ENCODE results near the gene GABRB2.
A peak's percentile ranks its signal among the peaks of the same experiment; 100 is the strongest.

GABRB2 gene

DNA sequence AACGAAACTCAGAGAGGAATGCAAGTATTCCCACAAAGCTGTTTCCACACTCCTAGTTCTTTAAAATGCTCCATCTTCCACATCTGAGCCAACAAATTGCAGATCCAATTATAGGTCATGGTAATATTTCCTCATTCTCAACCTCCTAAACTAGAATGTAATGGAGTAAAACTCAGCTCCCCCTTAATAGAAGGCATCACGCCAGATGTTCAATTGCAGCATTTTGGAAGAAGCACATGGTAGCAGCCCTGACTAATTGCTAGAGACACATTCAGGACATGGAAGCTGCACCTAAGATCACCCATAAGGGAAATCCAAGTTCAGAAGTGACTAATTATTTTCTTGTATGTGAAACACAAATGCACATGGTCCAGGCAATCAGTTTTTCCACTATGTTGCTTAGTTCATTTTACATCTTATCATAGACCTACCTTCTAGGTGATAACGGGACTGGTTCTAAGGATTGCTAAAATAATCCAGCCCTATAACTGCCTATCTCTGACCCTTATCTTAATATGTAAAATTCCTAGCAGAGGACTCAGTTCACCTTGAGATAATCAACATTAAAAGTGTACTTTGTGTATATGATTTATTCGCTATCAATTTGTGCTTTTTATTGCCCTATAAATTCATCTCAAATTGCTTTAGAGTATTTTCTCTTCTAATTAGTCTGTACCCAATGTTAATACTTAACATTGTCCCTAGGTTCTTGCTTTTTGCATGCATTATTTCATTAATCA, 75.1 kb downstream of the GABRB2 start:
- DNase-seq (ENCODE audit: low spot score), result no peak

DNA sequence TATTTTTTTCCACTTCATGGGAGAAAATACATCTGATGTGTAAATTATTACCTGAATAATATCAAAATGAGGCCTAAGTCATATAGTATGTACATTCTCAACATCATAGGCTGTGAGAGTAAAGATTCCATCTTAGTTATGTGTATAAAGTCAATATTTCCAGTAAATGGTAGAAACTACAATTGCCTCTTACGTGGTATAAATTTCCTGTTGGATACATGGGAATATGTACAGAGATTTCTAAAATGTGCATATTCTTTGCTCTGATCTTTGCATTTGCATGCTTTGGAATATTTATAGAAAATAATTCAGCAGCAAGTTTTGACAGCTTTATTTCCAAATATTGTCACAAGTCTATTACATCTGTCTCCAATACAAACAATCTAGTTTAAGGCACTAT, 78.8 kb downstream of the GABRB2 start:
- no peak for DNase-seq (ENCODE audit: low spot score)

DNA sequence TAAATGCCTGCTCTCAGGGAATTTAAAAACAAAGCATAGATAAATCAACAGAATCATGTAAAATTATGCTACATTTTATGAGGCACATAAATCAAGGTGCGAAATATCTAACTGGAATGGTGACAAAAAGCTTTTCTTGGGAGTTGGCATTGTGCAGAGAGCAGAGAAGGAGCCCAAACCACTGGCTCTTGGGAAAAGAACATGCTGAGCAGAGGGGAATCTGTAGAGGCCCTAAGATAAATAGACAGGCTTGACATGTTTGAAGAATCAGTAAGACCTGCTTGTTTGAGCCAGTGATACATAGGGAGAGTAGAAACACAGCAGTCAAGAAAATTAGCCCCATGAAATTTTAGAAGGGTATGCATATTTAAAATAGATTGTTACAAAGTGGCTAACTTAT, 85.8 kb downstream of the GABRB2 start:
- no peak for DNase-seq (ENCODE audit: low spot score)

DNA sequence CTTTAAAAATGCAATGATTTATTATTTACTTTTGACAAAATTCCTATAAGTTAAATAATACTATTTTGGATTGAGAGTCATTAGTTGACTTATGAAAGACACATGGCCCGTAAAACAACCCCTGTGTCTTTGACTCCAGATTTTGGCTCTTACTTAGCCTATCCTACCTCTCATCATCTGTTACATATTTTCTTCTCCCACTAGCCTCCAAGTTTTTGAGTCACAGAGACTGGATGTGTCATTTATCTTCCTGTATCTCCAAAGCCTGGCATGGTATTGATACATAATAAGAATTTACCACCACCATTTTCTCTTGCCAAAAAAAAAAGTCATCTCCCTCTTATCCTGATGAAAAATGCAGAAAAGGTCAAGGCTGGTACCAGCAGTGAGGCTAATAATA, 99.9 kb downstream of the GABRB2 start:
- DNase-seq (ENCODE audit: low spot score), result peak; percentile 46

DNA sequence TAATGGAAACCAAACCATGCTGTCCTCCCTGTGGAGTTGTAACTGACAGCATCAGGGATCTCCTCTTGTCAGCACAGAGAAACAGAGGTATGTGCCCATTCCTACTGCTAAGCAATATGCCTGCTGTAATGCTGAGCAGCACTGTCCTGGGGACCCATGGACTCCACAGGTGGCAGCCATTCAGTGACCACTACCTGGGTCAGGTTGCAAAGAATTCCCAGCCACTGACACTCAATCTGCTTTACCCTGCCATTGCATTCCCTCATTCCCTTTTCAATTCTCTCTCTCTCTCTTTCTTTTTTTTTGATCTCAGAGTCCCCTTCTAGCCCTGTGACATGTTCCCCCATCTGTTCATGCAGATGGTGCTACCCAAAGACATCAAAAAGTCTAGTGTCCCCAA, 104.1 kb downstream of the GABRB2 start:
- no peak for DNase-seq (ENCODE audit: low spot score)

DNA sequence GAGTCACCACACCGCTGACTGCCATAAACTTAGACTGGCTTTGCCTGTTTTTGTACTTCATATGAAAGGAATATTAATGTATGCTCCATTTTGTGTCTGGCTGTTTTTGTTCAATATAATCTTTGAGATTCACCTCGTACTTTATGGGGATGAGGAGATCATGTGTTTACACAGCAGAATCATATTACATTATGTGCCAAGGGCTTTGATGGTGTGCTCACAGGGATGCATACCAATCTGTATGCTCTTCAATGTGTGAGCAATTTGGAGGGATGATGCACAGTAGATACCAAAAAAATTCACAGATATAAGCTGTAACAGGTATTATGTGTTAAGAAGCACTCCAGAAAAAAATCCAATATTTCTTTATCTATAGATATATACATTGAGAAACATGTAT, 113.7 kb downstream of the GABRB2 start:
- DNase-seq (ENCODE audit: low spot score), result no peak

- no peak for DNase-seq (ENCODE audit: low spot score)
Observed at GRCh38 chr5:161431963-161432362, 114.6 kb downstream of the GABRB2 start.

DNA sequence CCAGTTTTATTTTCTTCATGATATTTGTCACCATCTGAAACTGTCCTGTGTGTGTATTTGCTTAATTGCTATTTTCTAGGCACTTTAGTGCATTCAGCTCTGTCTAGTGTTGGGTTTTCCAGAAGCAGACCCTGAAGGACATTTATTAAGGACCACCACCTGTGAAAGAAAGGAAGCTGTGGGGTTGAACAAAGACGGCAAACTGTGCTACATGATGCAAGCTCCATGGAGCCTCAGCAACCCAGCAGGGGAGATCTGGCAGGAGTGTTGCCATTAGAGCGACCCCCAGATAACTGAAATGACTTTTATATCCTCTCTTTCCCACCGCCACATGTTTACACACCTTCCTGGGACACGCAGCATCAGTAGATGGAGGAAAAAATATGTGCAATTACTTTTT, 125.5 kb downstream of the GABRB2 start:
- DNase-seq (ENCODE audit: low spot score), result no peak

DNA sequence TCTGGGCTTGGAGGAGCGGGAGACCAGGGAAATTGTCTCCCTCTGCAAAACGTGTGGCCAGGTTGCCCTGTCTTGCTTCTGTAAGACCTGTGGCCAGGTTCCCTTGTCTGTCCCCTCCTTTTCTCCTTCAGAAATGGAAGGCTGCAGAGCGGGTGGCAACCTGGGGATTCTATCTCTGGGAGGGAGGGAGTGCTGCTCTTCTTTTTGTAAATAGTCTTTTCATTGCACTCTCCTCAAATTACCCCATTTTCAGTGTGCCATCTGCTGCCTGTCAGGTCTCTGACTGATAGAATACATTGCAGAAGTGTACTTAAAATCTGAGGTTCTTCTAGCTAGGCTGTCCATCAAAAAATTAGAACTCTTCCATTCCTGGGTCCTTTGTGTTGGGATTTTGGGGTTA, 126.0 kb downstream of the GABRB2 start:
- DNase-seq (ENCODE audit: low spot score), result no peak

- no peak for DNase-seq (ENCODE audit: low spot score)
Observed at GRCh38 chr5:161414896-161415295, 131.6 kb downstream of the GABRB2 start.

DNA sequence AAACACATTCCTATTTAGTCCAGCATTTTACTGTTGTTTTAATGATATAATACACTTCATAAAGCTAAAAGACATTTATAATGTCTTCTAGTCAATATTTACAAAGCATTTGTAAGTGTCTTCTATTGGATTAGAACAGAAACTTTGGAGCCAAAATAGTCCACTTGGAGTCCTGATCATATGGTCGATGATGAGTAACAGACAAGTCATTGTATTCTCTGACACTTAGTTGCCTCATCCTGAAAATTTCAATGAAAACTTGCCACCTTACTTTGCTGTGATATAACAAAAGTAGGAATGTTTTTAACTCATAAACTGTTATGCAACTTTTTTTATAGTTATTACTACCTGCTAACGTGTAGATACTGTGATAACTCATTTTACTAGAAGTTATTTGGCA, 132.5 kb downstream of the GABRB2 start:
- no peak for DNase-seq (ENCODE audit: low spot score)

DNA sequence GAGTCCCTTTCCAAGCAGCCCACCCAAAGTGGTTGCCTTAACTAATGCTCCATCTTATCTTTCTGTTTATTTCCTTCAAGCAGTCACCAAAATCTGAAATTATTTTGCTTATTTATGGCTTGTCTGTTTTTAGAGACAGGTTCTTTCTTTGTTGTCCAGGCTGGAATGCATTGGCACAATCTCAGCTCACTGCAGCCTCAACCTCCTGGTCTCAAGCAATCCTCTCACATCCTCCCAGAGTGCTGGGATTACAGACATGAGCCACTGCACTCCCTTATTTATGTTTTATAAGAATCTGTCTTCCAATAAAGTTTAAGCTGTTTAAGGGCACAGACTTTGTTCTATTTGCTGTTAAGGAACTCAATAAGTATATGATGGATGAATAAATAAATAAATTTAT, 133.7 kb downstream of the GABRB2 start:
- DNase-seq (ENCODE audit: low spot score), result no peak

- no peak for DNase-seq (ENCODE audit: low spot score)
Observed at GRCh38 chr5:161411156-161411555, 135.4 kb downstream of the GABRB2 start.

- no peak for DNase-seq (ENCODE audit: low spot score)
Observed at GRCh38 chr5:161410640-161411039, 135.9 kb downstream of the GABRB2 start.

- no peak for DNase-seq (ENCODE audit: low spot score)
Observed at GRCh38 chr5:161409471-161409870, 137.1 kb downstream of the GABRB2 start.

GRCh38 chr5:161406880-161407279, 139.6 kb downstream of the GABRB2 start:
- DNase-seq (ENCODE audit: low spot score), result no peak

GRCh38 chr5:161403996-161404395, 142.5 kb downstream of the GABRB2 start:
- peak; percentile 7 for DNase-seq (ENCODE audit: low spot score)

DNA sequence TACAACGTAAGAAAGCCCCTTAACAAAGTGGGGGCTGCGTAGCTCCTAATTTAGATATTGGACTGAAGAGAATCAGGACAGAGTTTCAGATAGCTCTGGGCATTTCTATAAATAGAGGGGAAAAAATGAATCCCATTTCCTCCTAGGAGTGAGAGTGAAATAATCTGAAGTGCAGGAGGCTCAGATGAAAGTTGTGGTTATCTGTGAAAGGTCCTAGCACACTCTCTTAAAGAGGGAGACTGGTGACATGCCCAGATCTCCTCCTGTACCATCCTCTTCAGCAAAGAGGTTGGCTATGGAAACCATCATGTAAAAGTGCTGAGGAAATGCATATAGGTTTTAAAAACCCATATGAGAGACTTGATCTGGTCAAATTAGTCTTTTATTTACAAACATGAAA, 143.4 kb downstream of the GABRB2 start:
- no peak for DNase-seq (ENCODE audit: low spot score)

DNA sequence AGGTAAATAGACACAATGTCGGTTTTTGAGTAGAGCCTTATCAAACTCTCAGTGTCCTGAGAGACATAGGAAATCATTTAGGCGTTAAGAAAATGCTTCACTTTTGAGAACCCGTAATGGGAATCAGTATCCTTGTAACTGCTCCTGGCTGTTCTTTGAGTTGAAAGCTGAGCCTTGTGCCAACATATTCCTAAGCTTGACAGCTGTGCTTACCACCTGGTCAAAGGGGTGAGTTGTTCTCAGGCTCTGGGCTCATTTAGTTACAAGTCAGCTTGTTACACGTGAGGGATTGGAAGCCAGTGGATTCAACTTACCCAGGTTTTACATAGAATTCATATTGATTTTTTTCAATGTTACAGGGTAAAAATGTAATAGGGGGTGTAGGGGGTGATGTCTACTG, 145.9 kb downstream of the GABRB2 start:
- no peak for DNase-seq (ENCODE audit: low spot score)

GRCh38 chr5:161399996-161400562, 146.4 kb downstream of the GABRB2 start:
- no peak for DNase-seq (ENCODE audit: low spot score)

DNA sequence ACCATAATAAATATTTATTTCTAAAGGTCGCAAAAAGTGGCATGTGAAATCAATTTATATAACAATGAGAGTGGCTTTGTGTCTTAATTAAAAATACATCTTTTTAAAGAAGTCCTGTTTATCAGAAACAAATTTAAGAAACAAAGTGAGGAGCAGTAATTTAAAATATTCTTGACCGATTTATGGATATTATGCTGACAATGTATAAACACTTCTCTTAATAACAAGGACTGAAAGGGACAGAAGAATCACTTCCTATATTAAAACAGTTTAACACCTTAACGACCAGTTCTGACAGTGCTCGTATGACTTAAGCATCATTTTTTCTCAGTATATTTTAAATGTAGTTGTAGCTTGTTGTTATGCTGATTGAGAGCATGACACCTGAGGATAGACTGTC, 149.1 kb downstream of the GABRB2 start:
- no peak for DNase-seq (ENCODE audit: low spot score)

DNA sequence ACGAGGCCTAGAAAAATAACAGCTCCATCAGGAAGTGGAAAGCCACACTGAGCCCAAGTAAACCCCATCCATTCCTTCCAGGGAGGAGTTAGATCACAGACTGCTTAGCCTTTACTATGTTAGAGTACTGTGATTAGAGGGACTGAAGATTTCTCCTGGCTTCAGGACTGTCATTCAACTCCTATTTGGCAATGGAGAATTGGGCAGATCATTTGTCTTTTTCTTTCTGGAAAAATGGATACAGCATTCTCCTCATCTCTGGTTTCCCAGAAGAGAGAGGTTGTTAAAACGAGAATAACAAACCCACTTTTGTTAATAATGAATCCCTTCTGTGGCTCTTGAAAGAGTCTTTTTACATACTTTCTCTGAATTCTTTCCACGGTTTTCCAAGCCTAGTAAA, 150.4 kb downstream of the GABRB2 start:
- DNase-seq (ENCODE audit: low spot score), result no peak

DNA sequence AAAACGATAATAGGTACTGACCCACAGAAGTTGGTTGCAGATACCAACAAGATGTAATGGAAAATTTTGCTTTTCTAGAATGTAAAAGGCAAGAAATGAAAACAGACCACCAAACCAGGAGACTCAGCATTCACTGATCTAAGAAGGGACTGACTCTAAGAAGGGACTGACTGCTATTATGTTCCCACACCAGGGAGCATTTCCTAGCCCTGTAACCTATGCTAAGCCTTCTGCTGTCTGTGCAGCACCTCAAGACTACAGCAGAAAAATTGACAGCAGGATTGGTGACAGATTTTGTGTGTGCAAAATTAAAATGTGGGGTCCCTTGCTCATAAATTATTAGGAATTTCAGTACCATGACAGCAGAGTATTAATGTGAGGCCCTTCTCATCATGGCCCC, 154.8 kb downstream of the GABRB2 start:
- no peak for DNase-seq (ENCODE audit: low spot score)

DNA sequence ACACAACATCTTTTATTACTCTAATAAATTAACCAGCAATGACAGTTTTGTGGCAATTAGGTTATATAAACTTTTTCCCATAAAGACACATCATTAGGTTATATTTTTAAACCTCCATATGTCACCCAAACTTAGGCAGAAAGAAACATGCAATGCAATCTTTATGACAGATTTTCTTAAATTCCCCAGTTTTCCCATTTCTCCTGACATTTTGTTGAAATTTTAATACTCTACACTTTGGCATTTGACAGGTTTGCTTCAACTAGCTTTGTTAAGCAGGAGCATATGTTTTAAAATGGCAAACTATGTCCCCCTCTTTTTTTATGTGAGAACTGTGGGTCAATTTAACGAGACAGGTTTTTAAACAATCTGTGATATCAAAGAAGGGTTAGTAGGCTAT, 155.5 kb downstream of the GABRB2 start:
- no peak for DNase-seq (ENCODE audit: low spot score)
